H1 (cell line): ENCODE results near the gene NPL. TPM values are rescaled to one million over a fixed set of nuclear protein-coding genes. Genes with fewer than 3 reads are reported as not detected.

Experiments
- CHD1 ChIP-seq: IDR thresholded peaks from 2 replicates; pipeline ENCODE4 v1.6.1; 2012; ENCODE audit warnings: low read depth, low read length, improper control_type of control experiment
- EP300 ChIP-seq, 2 experiments: IDR thresholded peaks; 1 replicate in 1 of 2; 2 replicates in 1 of 2; pipeline ENCODE4 v1.6.1; 2011 to 2012; ENCODE audit warnings: low read depth in 2 of 2, low read length in 2 of 2, mild to moderate bottlenecking in 2 of 2, borderline replicate concordance in 1 of 2, inconsistent platforms in 1 of 2, moderate library complexity in 1 of 2
- ZNF274 ChIP-seq: IDR thresholded peaks from 2 replicates; pipeline ENCODE4 v1.7.0; 2012; ENCODE audit warnings: low read length, borderline replicate concordance; ENCODE audit errors: extremely low read depth
- polyA plus RNA-seq, 7 experiments: library from polyadenylated mRNA; depleted of rRNA in 3 of 7; stranded (reverse) in 5 of 7; unstranded in 2 of 7; fragments of >200 nt in 5 of 7; fragments of 200-250 nt in 2 of 7; gene quantifications; 1 replicate in 5 of 7; 2 replicates in 1 of 7; 4 replicates in 1 of 7; pipeline versions ENCODE4 v1.2.1 to v1.2.3, GENCODE V29; 2011 to 2013; ENCODE audit warnings: missing spikeins in 2 of 7, mixed read lengths in 2 of 7
- total RNA-seq: library from RNA; stranded (reverse); fragmentation: NEBNext Ultra II Directional; extraction: Animal tissue kit (Norgen Biotek cat#: 25700); gene quantifications from 2 replicates; pipeline ENCODE4 v1.2.1, GENCODE V29; 2021

The NPL gene
- total and polyA plus RNA-seq, 2 of the 8 experiments (the other 6 are each of a cell fraction or from before 2014, with no cell fraction given), result 2.2 to 4.4 TPM

DNA sequence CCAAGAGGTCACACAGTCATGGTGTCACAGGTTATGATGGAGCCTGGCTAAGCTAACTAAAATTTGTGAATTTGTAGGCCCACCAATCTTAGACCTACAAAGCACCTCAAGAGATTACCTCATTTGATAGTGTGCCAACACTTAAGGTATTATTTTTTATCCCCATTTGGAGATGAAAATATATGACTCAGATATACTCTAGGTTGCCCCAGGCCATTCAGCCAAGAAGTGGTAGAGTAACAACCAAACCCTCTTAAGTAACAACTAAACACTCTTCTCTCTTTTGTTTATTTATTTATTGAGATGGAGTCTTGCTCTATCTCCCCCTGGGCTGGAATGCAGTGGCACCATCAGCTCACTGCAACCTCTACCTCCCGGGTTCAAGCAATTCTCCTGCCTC is 14.3 kb downstream of the NPL start (continued):
- TF ChIP-seq EP300 (IDR thresholded peaks at IDR 0.05; ENCODE audit: borderline replicate concordance in 1 of 2, low read depth in 2 of 2, low read length in 2 of 2), result no peak
- no peak for TF ChIP-seq ZNF274
- no peak for TF ChIP-seq CHD1
- TF ChIP-seq, all 59 proteins: peak for 0
